Measurements from ENCODE around the gene ZNF441. TPM values are rescaled to one million over a fixed set of nuclear protein-coding genes. Genes with fewer than 3 reads are reported as not detected.

The ZNF441 gene
- total RNA-seq, 2 donors from 2014 or later = 2.2 to 4.4 TPM

DNA sequence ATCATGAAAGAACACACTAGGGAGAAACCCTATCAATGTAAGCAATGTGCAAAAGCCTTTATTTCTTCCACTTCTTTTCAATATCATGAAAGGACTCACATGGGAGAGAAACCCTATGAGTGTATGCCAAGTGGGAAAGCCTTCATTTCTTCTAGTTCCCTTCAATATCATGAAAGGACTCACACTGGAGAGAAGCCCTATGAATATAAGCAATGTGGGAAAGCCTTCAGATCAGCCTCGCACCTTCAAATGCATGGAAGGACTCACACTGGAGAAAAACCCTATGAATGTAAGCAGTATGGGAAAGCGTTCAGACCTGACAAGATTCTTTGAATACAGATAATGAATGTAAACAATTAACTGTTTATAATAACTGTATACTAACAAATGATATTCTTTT is 66.7 kb downstream of the ZNF441 start:
- no peak overlapping the region for H3K9ac ChIP-seq (ENCODE audit: extremely low read depth, low read length, poor library complexity, severe bottlenecking)
- DNase-seq = no peak
- H3K9me3 ChIP-seq (ENCODE audit: control insufficient read depth, low read length) = peaks cover 80% of the 10 kb centered on the region
- Mint-ChIP-seq H3K36me3 (ENCODE audit: low read depth) (peaks cover 66% of the 10 kb centered on the region), H3K4me3 (no peak overlapping the region), H3K4me1 (no peaks in the 10 kb centered on the region), H3K27me3 (ENCODE audit: insufficient read depth) (no peaks in the 10 kb centered on the region), H3K27ac (no peak overlapping the region), H3K9me3 (peaks cover 99% of the 10 kb centered on the region)
- H3K4me1 ChIP-seq (ENCODE audit: control insufficient read depth, insufficient read depth, low read length) = no peaks in the 10 kb centered on the region
- 100% methylated on average over 1 of the region's 2 CpGs; no CpG with 5 or more reads in 1 of the 2 experiments for WGBS, 2 experiments (ENCODE audit: insufficient coverage in 1 of 2, insufficient read length in 1 of 2)
- H3K4me3 ChIP-seq (ENCODE audit: low read length) = peak overlapping the region; percentile 66
- H3K36me3 ChIP-seq (ENCODE audit: control insufficient read depth, insufficient read depth, low read length) = peaks cover 61% of the 10 kb centered on the region
- no peak overlapping the region for H3K27ac ChIP-seq (ENCODE audit: low read depth, low read length)
- TF ChIP-seq, protein P1, sequence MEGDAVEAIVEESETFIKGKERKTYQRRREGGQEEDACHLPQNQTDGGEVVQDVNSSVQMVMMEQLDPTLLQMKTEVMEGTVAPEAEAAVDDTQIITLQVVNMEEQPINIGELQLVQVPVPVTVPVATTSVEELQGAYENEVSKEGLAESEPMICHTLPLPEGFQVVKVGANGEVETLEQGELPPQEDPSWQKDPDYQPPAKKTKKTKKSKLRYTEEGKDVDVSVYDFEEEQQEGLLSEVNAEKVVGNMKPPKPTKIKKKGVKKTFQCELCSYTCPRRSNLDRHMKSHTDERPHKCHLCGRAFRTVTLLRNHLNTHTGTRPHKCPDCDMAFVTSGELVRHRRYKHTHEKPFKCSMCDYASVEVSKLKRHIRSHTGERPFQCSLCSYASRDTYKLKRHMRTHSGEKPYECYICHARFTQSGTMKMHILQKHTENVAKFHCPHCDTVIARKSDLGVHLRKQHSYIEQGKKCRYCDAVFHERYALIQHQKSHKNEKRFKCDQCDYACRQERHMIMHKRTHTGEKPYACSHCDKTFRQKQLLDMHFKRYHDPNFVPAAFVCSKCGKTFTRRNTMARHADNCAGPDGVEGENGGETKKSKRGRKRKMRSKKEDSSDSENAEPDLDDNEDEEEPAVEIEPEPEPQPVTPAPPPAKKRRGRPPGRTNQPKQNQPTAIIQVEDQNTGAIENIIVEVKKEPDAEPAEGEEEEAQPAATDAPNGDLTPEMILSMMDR (conservative IDR thresholded peaks at IDR 0.05) = no peak
- no peaks in the 10 kb centered on the region for H3K27me3 ChIP-seq (ENCODE audit: control insufficient read depth, insufficient read depth, low read length, poor library complexity, severe bottlenecking)

Other genes starting within 250 kb of the ZNF441 start
- gene ECSIT, start 237.9 kb upstream of the ZNF441 start, total RNA-seq = 10 to 100 TPM; 24.7 to 26.2 TPM
- gene CNN1, start 228.1 kb upstream of the ZNF441 start, total RNA-seq = 10 to 100 TPM; 12.8 to 16.2 TPM
- gene ELOF1, start 207.8 kb upstream of the ZNF441 start, total RNA-seq = 10 to 100 TPM; 62.6 to 68.7 TPM
- gene ACP5, start 189.4 kb upstream of the ZNF441 start, total RNA-seq = 1 to 10 TPM; 2.1 to 3.8 TPM
- 10 to 100 TPM; 22.0 to 30.5 TPM for gene ZNF627, start 169.5 kb upstream of the ZNF441 start, total RNA-seq
- 10 to 100 TPM in 1 of 2 donors, 1 to 10 TPM in 1; 9.5 to 10.6 TPM for gene ZNF823, start 28.1 kb upstream of the ZNF441 start, total RNA-seq
- gene ZNF491, start 31.5 kb downstream of the ZNF441 start, total RNA-seq = 1 to 10 TPM in 1 of 2 donors, under 1 TPM in 1; 0.90 to 2.1 TPM
- 10 to 100 TPM; 11.2 to 14.0 TPM for gene ZNF440, start 47.3 kb downstream of the ZNF441 start, total RNA-seq
- gene ZNF439, start 81.7 kb downstream of the ZNF441 start, total RNA-seq = 1 to 10 TPM in 1 of 2 donors, under 1 TPM in 1; 0.38 to 1.4 TPM
- gene ZNF69, start 120.8 kb downstream of the ZNF441 start, total RNA-seq = 10 to 100 TPM; 24.6 to 28.8 TPM
- gene ZNF700, start 158.1 kb downstream of the ZNF441 start, total RNA-seq = 10 to 100 TPM; 11.6 to 19.2 TPM
- gene ZNF763, start 198.0 kb downstream of the ZNF441 start, total RNA-seq = 1 to 10 TPM; 4.4 to 5.0 TPM

Measured in endodermal cell (in vitro differentiated cells).